HEK293T (cell line): Measurements from ENCODE around the gene ARHGEF6.

Experiments
- CTCF ChIA-PET: fragments of 350-600 bp; formaldehyde crosslinking; extraction: SDS; loops from one replicate; lab custom pipeline; 2021; ENCODE audit warnings: antibody characterized with exemption, inconsistent platforms; lab: Yijun Ruan, JAX
- POLR2A ChIA-PET: fragments of 350-600 bp; formaldehyde crosslinking; extraction: SDS; loops from one replicate; lab custom pipeline; 2020; ENCODE audit warnings: antibody characterized with exemption, inconsistent platforms; lab: Yijun Ruan, JAX
- DNase-seq: peaks from one replicate; pipeline ENCODE4 v3.0.0; 2012; ENCODE audit warnings: mixed read lengths; ENCODE audit errors: extremely low spot score
- ARNT ChIP-seq: fragments of 450-650 bp; IDR thresholded peaks from 2 replicates; pipeline ENCODE4 v1.6.1; 2017; ENCODE audit warnings: mild to moderate bottlenecking
- BHLHE40 ChIP-seq: fragments of 450-650 bp; IDR thresholded peaks from 2 replicates; pipeline ENCODE4 v1.6.1; 2016; ENCODE audit warnings: mild to moderate bottlenecking, moderate library complexity, borderline replicate concordance
- CTBP1 ChIP-seq: fragments of 450-650 bp; IDR thresholded peaks from 2 replicates; pipeline ENCODE4 v1.6.1; 2016; ENCODE audit warnings: borderline replicate concordance
- ELF4 ChIP-seq: fragments of 450-650 bp; IDR thresholded peaks from 2 replicates; pipeline ENCODE4 v1.6.1; 2017; ENCODE audit warnings: antibody characterized with exemption
- FOXA1 ChIP-seq: fragments of 450-650 bp; IDR thresholded peaks from 2 replicates; pipeline ENCODE4 v1.6.1; 2016; ENCODE audit warnings: mild to moderate bottlenecking
- FOXK2 ChIP-seq: fragments of 450-650 bp; IDR thresholded peaks from 2 replicates; pipeline ENCODE4 v1.6.1; 2016; ENCODE audit warnings: mild to moderate bottlenecking
- FOXM1 ChIP-seq: fragments of 450-650 bp; IDR thresholded peaks from 2 replicates; pipeline ENCODE4 v1.6.1; 2017; ENCODE audit warnings: mild to moderate bottlenecking, borderline replicate concordance
- HDGF ChIP-seq: fragments of 450-650 bp; IDR thresholded peaks from 2 replicates; pipeline ENCODE4 v1.6.1; 2017; ENCODE audit warnings: antibody characterized with exemption, borderline replicate concordance
- L3MBTL2 ChIP-seq: fragments of 450-650 bp; conservative IDR thresholded peaks from 2 replicates; pipeline ENCODE4 v1.6.1; 2016; ENCODE audit warnings: mild to moderate bottlenecking
- LEF1 ChIP-seq: fragments of 450-650 bp; IDR thresholded peaks from 2 replicates; pipeline ENCODE4 v1.6.1; 2017; ENCODE audit warnings: mild to moderate bottlenecking, borderline replicate concordance
- NFRKB ChIP-seq: fragments of 450-650 bp; IDR thresholded peaks from 2 replicates; pipeline ENCODE4 v1.6.1; 2016; ENCODE audit warnings: mild to moderate bottlenecking, moderate library complexity
- SP1 ChIP-seq: fragments of 450-650 bp; IDR thresholded peaks from 2 replicates; pipeline ENCODE4 v1.6.1; 2017
- SUZ12 ChIP-seq: fragments of 450-650 bp; IDR thresholded peaks from 2 replicates; pipeline ENCODE4 v1.6.1; 2016; ENCODE audit warnings: mild to moderate bottlenecking
- TARDBP ChIP-seq: fragments of 450-650 bp; IDR thresholded peaks from 2 replicates; pipeline ENCODE4 v1.6.1; 2016
- ZNF384 ChIP-seq: fragments of 450-650 bp; IDR thresholded peaks from 2 replicates; pipeline ENCODE4 v1.6.1; 2016
- TF ChIP-seq, protein P1 (sequence below): fragments of 450-650 bp; IDR thresholded peaks from 2 replicates; pipeline ENCODE4 v1.6.1; 2016

Gene ARHGEF6

DNA sequence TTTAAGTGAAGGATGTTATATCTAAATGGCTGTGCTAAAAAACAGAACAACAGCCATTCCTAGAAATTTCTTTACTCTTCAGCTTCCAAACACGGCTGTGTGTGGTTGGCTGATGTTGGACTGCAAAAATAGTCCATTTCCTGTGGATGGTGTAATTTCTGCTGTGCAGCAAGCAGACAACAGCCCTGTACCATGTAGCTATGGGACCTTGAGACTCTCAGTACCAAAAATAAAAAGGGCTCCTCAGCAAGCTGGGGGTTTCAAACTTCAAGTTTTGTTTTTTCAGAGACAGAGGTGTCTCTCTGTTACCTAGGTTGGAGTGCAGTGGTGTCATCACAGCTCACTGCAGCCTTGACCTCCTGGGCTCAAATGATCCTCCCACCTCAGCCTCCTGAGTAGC is 114.6 kb downstream of the ARHGEF6 start:
- DNase-seq: no peak
- TF ChIP-seq ZNF384: no peak
- TF ChIP-seq FOXM1: no peak
- no peak for TF ChIP-seq L3MBTL2
- no peak for TF ChIP-seq SUZ12
- no peak for TF ChIP-seq LEF1
- TF ChIP-seq FOXA1: no peak
- no peak for TF ChIP-seq TARDBP
- TF ChIP-seq FOXK2: no peak
- TF ChIP-seq ARNT: no peak
- POLR2A ChIA-PET: no interaction called here
- CTCF ChIA-PET: no interaction called here

DNA sequence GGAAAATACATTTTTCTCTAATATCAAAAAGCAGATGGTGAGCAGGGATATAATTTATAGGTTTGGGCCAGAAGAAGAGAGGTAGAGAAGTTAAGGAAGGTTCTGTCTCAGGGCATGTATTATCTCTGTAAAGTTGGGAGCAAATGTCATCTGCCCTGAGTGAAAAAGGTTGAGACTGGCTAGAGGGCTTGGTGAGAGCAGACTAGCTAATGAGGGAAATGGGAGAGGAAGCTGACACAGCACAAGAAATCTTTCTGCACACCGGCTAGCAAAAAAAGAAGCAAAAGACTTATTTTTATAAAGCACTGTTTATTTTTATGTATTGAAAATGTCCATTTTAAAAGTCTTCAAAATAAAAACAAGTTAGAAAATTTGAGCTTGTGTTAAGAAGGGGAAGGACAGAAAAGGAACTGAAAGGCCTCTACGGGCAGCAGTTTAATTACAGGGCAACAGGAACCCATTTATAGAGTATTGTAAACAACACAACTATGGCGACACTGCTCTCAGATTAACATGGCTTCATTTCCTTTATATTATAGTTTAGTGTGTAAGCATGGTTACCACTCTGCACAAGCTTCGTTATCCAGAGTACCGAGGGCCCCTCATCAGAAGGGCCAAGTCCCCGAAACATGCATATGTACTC is 115.4 kb downstream of the ARHGEF6 start:
- CTCF ChIA-PET: no interaction called here
- TF ChIP-seq CTBP1: no peak
- TF ChIP-seq FOXM1: no peak
- no peak for TF ChIP-seq TARDBP
- no peak for TF ChIP-seq NFRKB
- no peak for DNase-seq
- POLR2A ChIA-PET: no interaction called here

DNA sequence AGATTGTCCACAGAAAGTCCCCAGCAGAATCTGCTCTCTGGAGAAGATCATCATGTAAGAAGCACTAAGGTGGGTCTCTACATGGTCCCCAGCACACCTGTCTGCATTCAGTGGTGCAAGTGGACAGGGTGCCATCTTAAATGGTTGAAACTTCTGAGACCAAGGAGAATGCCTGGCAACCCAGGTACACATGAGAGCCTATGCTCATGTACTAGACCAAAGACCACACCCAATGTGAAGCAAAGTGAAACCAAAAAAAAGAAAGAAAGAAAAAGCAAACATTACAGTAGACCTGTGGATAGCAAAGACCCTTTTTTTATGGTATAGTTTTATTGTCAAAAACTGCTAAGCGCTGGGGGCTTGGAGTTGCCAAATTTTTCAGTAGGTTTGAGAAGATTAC is 117.8 kb downstream of the ARHGEF6 start:
- no peak for TF ChIP-seq L3MBTL2
- TF ChIP-seq TARDBP: no peak
- TF ChIP-seq NFRKB: no peak
- TF ChIP-seq LEF1: no peak
- no peak for TF ChIP-seq ZNF384
- TF ChIP-seq BHLHE40: no peak
- no peak for TF ChIP-seq ELF4
- no peak for TF ChIP-seq FOXK2
- TF ChIP-seq HDGF: no peak
- TF ChIP-seq SUZ12: no peak
- TF ChIP-seq FOXA1: no peak
- no peak for TF ChIP-seq SP1
- TF ChIP-seq, protein P1, sequence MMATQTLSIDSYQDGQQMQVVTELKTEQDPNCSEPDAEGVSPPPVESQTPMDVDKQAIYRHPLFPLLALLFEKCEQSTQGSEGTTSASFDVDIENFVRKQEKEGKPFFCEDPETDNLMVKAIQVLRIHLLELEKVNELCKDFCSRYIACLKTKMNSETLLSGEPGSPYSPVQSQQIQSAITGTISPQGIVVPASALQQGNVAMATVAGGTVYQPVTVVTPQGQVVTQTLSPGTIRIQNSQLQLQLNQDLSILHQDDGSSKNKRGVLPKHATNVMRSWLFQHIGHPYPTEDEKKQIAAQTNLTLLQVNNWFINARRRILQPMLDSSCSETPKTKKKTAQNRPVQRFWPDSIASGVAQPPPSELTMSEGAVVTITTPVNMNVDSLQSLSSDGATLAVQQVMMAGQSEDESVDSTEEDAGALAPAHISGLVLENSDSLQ: no peak
- TF ChIP-seq ARNT: no peak
- TF ChIP-seq FOXM1: no peak
- no peak for TF ChIP-seq CTBP1
- no peak for DNase-seq
- POLR2A ChIA-PET: no interaction called here
- CTCF ChIA-PET: no interaction called here

DNA sequence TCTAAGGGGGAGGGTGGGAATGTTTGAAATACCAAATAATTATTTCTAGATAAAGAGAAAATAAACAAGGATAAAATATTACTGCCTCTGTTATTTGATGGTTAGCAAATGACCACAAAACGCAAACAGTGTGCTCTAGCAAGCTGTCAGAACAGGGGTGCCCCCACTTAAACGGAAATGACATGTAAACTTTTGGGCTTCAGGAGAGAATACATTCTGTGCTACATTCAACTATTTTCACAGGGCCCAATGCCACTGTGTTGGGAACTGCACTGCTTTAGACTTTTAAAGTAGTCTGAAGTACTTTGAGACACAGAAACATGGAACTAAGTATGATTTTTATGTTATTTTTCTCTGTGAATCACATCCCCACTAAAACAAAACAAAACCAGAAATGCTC is 118.6 kb downstream of the ARHGEF6 start:
- ChIA-PET POLR2A (no interaction called here), CTCF (no interaction called here)
- DNase-seq: no peak
- no peak for TF ChIP-seq FOXM1

DNA sequence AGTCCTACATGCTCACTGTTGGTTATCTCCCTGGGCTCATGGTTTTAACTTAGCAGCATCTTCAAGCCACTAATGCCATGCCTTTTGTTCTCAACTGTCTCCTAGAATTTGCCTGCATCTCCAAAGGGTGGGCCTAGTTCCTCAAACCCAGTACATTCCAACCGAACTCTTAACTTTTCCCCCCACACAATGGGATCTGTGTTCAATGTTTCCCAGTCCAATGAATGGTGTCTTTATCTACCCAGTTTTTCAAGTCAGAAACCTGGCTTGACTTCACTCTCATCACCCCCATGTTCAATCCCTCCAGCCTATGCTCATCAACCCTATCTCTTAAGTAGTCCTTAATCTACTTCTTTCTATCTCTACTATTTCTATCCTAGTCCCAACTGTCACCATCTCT is 119.8 kb downstream of the ARHGEF6 start:
- no peak for DNase-seq
- TF ChIP-seq SUZ12 (no peak), HDGF (no peak), NFRKB (no peak), BHLHE40 (no peak), TARDBP (no peak), SP1 (no peak), ARNT (no peak), ELF4 (no peak), FOXK2 (no peak), LEF1 (no peak), L3MBTL2 (no peak), CTBP1 (no peak), FOXM1 (no peak), FOXA1 (no peak), ZNF384 (no peak)
- TF ChIP-seq, protein P1: no peak
- CTCF ChIA-PET: no interaction called here
- POLR2A ChIA-PET: no interaction called here

DNA sequence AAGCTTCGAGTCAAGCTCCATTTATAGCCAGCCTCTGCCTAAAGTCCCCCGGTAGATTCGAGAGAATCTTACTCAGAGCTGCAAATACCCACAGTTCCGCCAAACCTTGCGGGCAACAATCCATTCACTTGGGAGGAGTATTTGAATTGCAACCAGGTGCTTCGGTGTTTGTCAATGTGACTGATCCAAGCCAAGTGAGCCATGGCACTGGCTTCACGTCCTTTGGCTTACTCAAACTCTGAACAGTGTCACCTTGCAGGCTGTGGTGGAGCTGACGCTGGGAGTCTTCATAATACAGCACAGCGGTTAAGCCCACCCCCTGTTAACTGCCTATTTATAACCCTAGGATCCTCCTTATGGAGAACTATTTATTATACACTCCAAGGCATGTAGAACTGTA is 121.6 kb downstream of the ARHGEF6 start:
- TF ChIP-seq CTBP1 (no peak), FOXK2 (no peak), TARDBP (no peak), ELF4 (no peak), FOXM1 (no peak), L3MBTL2 (no peak), FOXA1 (no peak)
- TF ChIP-seq, protein P1: no peak
- CTCF ChIA-PET: no interaction called here
- no peak for DNase-seq
- POLR2A ChIA-PET: no interaction called here

DNA sequence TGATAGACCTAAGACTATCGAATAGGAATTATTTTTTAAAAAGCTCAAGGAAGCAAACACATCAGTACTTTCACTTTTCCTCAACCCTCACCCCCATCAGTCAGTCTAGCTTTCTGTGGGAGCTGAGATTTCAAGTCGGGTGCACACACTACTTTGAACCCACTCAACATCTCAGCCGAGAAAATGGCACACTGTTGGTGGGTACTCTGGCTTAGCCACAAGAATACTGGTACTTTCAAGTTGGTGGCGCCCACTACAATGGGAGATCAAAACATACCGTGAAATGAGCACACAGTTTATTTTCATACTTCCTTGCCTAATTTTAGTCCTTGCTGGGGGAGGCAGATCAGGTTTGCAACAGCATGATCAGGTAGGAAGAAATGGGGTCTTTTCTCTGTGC is 122.6 kb downstream of the ARHGEF6 start:
- DNase-seq: no peak
- CTCF ChIA-PET: no interaction called here
- POLR2A ChIA-PET: no interaction called here
- TF ChIP-seq, protein P1: no peak
- TF ChIP-seq LEF1 (no peak), L3MBTL2 (no peak), HDGF (no peak), FOXA1 (no peak), CTBP1 (no peak), NFRKB (no peak), FOXK2 (no peak), SUZ12 (no peak), FOXM1 (no peak), ZNF384 (no peak), BHLHE40 (no peak), ARNT (no peak), TARDBP (no peak), ELF4 (no peak), SP1 (no peak)
